OCI-LY7 (cell line): ENCODE results near the gene CHMP4B.

ENCODE experiments used
- EZH2phosphoT487 ChIP-seq: fragments of 200-600 bp; sonication (generic); IDR thresholded peaks from 2 replicates; pipeline ENCODE4 v1.6.1; 2018; ENCODE audit warnings: low read depth, borderline replicate concordance, mild to moderate bottlenecking, mixed run types, antibody characterized with exemption, low read length, moderate library complexity, mixed read lengths
- TF ChIP-seq, protein P1 (sequence below): fragments of 200-600 bp; sonication (generic); conservative IDR thresholded peaks from 2 replicates; pipeline ENCODE4 v1.5.1; 2014; ENCODE audit warnings: mild to moderate bottlenecking, antibody characterized with exemption, low read length, moderate library complexity, mixed read lengths

- TF ChIP-seq, protein P1, sequence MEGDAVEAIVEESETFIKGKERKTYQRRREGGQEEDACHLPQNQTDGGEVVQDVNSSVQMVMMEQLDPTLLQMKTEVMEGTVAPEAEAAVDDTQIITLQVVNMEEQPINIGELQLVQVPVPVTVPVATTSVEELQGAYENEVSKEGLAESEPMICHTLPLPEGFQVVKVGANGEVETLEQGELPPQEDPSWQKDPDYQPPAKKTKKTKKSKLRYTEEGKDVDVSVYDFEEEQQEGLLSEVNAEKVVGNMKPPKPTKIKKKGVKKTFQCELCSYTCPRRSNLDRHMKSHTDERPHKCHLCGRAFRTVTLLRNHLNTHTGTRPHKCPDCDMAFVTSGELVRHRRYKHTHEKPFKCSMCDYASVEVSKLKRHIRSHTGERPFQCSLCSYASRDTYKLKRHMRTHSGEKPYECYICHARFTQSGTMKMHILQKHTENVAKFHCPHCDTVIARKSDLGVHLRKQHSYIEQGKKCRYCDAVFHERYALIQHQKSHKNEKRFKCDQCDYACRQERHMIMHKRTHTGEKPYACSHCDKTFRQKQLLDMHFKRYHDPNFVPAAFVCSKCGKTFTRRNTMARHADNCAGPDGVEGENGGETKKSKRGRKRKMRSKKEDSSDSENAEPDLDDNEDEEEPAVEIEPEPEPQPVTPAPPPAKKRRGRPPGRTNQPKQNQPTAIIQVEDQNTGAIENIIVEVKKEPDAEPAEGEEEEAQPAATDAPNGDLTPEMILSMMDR: no peak
- TF ChIP-seq EZH2phosphoT487: no peak
Measured at GRCh38 chr20:33881989-33882388, 70.8 kb downstream of the CHMP4B start.
